ENCODE results near the gene SCG3.

DNA sequence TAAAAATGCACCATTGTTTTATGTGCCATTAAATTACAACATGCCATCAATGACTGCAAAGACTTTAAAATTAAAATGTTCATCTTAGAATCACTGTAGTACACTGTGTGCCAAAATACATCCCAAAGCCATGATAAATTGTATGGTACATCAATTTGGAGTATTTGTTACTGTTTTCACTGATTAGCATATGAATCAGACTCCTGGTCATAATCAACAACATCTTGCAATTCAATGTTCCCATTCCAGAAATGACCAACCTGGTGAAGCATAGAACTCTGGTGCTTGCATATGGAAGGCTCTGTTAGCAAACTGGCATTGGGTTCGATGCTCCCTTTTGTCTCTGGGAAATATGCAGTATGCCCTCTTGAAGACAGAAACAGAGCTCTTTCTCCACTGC, 33.6 kb downstream of the SCG3 start:
- TF ChIP-seq, protein P1, sequence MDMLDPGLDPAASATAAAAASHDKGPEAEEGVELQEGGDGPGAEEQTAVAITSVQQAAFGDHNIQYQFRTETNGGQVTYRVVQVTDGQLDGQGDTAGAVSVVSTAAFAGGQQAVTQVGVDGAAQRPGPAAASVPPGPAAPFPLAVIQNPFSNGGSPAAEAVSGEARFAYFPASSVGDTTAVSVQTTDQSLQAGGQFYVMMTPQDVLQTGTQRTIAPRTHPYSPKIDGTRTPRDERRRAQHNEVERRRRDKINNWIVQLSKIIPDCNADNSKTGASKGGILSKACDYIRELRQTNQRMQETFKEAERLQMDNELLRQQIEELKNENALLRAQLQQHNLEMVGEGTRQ (IDR thresholded peaks at IDR 0.05; ENCODE audit: low read depth, low read length), result no peak
- no peak for TF ChIP-seq POLR2A (IDR thresholded peaks at IDR 0.05; ENCODE audit: low read depth, low read length)
- TF ChIP-seq FOS (IDR thresholded peaks at IDR 0.05; ENCODE audit: low read depth, low read length), result no peak
- TF ChIP-seq CTCF (conservative IDR thresholded peaks at IDR 0.05; ENCODE audit: low read depth, low read length), result no peak
- no peak for TF ChIP-seq SMC3 (IDR thresholded peaks at IDR 0.05; ENCODE audit: low read depth, low read length)
- no peak for TF ChIP-seq RAD21 (IDR thresholded peaks at IDR 0.05; ENCODE audit: low read length)
- TF ChIP-seq MAFK (IDR thresholded peaks at IDR 0.05; ENCODE audit: low read depth, low read length), result no peak
- no peak for TF ChIP-seq RFX5 (IDR thresholded peaks at IDR 0.05; ENCODE audit: low read depth, low read length)
- no peak for TF ChIP-seq ELK1 (IDR thresholded peaks at IDR 0.05; ENCODE audit: borderline replicate concordance, low read depth, low read length)
- TF ChIP-seq MAZ (IDR thresholded peaks at IDR 0.05; ENCODE audit: borderline replicate concordance, low read depth, low read length), result no peak
- TF ChIP-seq RCOR1 (IDR thresholded peaks at IDR 0.05; ENCODE audit: insufficient replicate concordance, low read length), result no peak
- no peak for TF ChIP-seq CEBPB (IDR thresholded peaks at IDR 0.05; ENCODE audit: low read depth, low read length)
- no peak for TF ChIP-seq MXI1 (IDR thresholded peaks at IDR 0.05; ENCODE audit: borderline replicate concordance, low read depth, low read length)
- no peak for TF ChIP-seq BHLHE40 (IDR thresholded peaks at IDR 0.05; ENCODE audit: low read depth, low read length)
